ENCODE data around the gene MAJIN. TPM values are rescaled to one million over a fixed set of nuclear protein-coding genes. Genes with fewer than 3 reads are reported as not detected.

Gene MAJIN
- polyA plus RNA-seq, 1 of the 3 experiments (the other 2 are of a cell fraction): not detected

DNA sequence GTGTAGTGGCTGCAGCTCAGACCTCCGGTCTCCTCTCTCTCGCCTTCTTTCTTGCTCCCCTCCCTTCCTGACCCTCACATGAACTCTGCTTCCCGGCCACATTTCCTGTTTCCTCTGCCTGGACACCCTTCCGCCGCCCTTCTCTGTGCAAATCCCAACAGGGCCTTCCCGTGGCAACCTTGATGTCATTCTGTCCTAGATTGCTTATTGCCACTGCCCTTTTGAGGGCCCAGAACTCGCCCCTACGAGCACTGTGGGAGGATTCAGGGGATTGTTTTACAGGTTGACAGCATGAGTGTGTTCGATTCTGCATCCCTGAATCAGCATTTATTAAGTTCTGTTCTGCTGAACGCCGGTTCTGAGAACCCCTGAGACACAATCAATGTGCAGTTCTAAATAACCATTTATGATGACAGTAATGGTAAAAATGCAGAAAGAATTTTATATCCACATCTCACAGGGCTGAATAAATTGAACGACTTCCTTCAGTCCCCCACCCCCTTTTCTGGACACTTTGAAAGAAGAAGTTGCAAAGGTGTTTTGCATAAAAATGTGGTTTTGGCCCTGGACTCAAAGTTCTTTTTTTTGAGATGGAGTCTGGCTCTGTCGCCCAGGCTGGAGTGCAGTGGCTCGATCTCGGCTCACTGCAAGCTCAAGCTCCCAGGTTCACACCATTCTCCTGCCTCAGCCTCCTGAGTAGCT, 18.5 kb upstream of the MAJIN start (continued):
- TF ChIP-seq RXRA (IDR thresholded peaks at IDR 0.05; ENCODE audit: borderline replicate concordance, low read depth) (no peak), ELF1 (IDR thresholded peaks at IDR 0.05) (no peak)

DNA sequence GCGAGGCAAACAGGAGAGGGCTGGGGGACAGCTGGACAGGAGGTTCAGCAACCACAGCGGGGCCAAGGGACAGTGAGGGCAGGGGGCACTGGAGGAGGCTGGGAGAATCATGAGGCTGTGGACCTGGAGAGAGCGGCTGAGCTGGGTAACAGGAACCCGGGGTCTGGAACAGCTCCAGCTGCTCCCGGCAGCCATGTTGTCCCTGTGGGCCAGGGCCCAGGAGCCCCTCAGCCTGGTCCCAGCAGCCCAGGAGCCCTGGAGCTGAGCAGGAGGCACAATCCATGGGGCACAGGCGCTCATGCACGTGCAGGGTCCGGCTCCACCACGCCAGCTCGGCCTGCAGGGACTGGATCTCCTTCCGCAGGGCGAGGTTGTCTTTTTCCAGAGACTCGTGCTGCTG, 17.5 kb upstream of the MAJIN start:
- Histone ChIP-seq H3K4me1 (ENCODE audit: control insufficient read depth in 1 of 2, insufficient read depth in 2 of 2, low read depth in 1 of 2, low read length in 1 of 2) (peaks cover 0 to 6% of the 10 kb centered on the region in 2 experiments; a peak in 1 of 4 replicates), H3F3A (replicated peaks; ENCODE audit: insufficient read depth) (no peaks in the 10 kb centered on the region), H3K4me2 (no peak overlapping the region), H3K4me3 (ENCODE audit: low read depth in 2 of 2, low read length in 1 of 2) (no peak overlapping the region), H3K9ac (no peak overlapping the region), H3K9me2 (no peaks in the 10 kb centered on the region), H3K36me3 (replicated peaks in 1 of 2; ENCODE audit: control insufficient read depth in 1 of 2, insufficient read depth in 2 of 2, low read length in 1 of 2) (no peaks in the 10 kb centered on the region), H2AFZ (ENCODE audit: low read depth) (no peak overlapping the region), H3K9me3 (no peaks in the 10 kb centered on the region), H4K20me1 (ENCODE audit: insufficient read depth) (no peaks in the 10 kb centered on the region), H3K79me2 (ENCODE audit: insufficient read depth) (no peaks in the 10 kb centered on the region), H3K27ac (ENCODE audit: low read depth in 2 of 2, low read length in 1 of 2) (no peak overlapping the region), H3K27me3 (ENCODE audit: insufficient read depth) (no peaks in the 10 kb centered on the region)
- ChIA-PET POLR2A (no interaction called here), CTCF (interaction anchor here (2.1 kb wide), 1 partner anchor 25 kb away, joined by 13 read pairs; the partner anchor contains the start of gene ARL2)
- WGBS (ENCODE audit: low lambda C conversion rate): 74% methylated on average over 5 of the region's 13 CpGs
- no peak for TF ChIP-seq JUND (IDR thresholded peaks at IDR 0.05)
- TF ChIP-seq MXI1 (IDR thresholded peaks at IDR 0.05; ENCODE audit: low read depth, low read length): no peak
- no peak for TF ChIP-seq NRF1 (IDR thresholded peaks at IDR 0.05; ENCODE audit: low read depth, low read length)
- no peak for TF ChIP-seq SMC3 (IDR thresholded peaks at IDR 0.05; ENCODE audit: low read depth, low read length)
- TF ChIP-seq TEAD4 (IDR thresholded peaks at IDR 0.05; ENCODE audit: borderline replicate concordance, insufficient read depth): no peak
- no peak for TF ChIP-seq TAF1 (IDR thresholded peaks at IDR 0.05; ENCODE audit: borderline replicate concordance, low read depth, low read length)
- no peak for TF ChIP-seq FOSL2 (IDR thresholded peaks at IDR 0.05; ENCODE audit: borderline replicate concordance, low read depth)
- no peak for TF ChIP-seq SIN3A (IDR thresholded peaks at IDR 0.05; ENCODE audit: borderline replicate concordance, low read depth, low read length)
- no peak for TF ChIP-seq GATA2 (CRISPR knock-in tag; IDR thresholded peaks at IDR 0.05)
- no peak for TF ChIP-seq EZH2phosphoT487 (IDR thresholded peaks at IDR 0.05; ENCODE audit: borderline replicate concordance, low read depth)
- TF ChIP-seq FOXM1 (IDR thresholded peaks at IDR 0.05; ENCODE audit: low read depth): no peak
- TF ChIP-seq ELF1 (IDR thresholded peaks at IDR 0.05): no peak
- no peak for TF ChIP-seq NFIC (IDR thresholded peaks at IDR 0.05; ENCODE audit: borderline replicate concordance)
- no peak for TF ChIP-seq FOXJ3 (CRISPR knock-in tag; IDR thresholded peaks at IDR 0.05)
- TF ChIP-seq YY1 (IDR thresholded peaks at IDR 0.05; ENCODE audit: low read depth): no peak
- TF ChIP-seq, protein P1, sequence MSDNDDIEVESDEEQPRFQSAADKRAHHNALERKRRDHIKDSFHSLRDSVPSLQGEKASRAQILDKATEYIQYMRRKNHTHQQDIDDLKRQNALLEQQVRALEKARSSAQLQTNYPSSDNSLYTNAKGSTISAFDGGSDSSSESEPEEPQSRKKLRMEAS (IDR thresholded peaks at IDR 0.05; ENCODE audit: low read depth): no peak
- TF ChIP-seq GABPA (IDR thresholded peaks at IDR 0.05; ENCODE audit: low read depth): no peak
- TF ChIP-seq POLR2AphosphoS5 (IDR thresholded peaks at IDR 0.05; ENCODE audit: low read depth, low read length): no peak
- DNase-seq: no peak

All from SK-N-SH (cell line).